GM23248 (cell line): ENCODE measurements around the gene MEP1A. TPM values are rescaled to one million over a fixed set of nuclear protein-coding genes. Genes with fewer than 3 reads are reported as not detected.
"Not testable (repeated sequence)": the region's sequence is repeated elsewhere in the genome, so short reads cannot be mapped to it uniquely, and the experiment has no call there.

Experiments
- DNase-seq: peaks from one replicate; pipeline ENCODE4 v3.0.0-alpha.2; 2015
- H2AFZ ChIP-seq: fragments of 200-600 bp; sonication (generic); 2 replicates; pipeline ENCODE4 v1.6.1; 2016; ENCODE audit warnings: antibody characterized with exemption
- H3F3A ChIP-seq: fragments of 200-600 bp; sonication (generic); 2 replicates; pipeline ENCODE4 v1.6.1; 2016; ENCODE audit warnings: mild to moderate bottlenecking, antibody characterized with exemption, mixed run types; ENCODE audit not compliant: insufficient read depth
- H3K27ac ChIP-seq: fragments of 200-600 bp; sonication (generic); 2 replicates; pipeline ENCODE4 v1.5.1; 2016; ENCODE audit warnings: mild to moderate bottlenecking
- H3K27me3 ChIP-seq: fragments of 200-600 bp; sonication (generic); replicated peaks from 2 replicates; pipeline ENCODE4 v1.6.1; 2016; ENCODE audit warnings: mild to moderate bottlenecking; ENCODE audit not compliant: insufficient read depth
- H3K36me3 ChIP-seq: fragments of 200-600 bp; sonication (generic); 2 replicates; pipeline ENCODE4 v1.6.1; 2016; ENCODE audit warnings: low read depth, mild to moderate bottlenecking
- H3K4me1 ChIP-seq: fragments of 200-600 bp; sonication (generic); 2 replicates; pipeline ENCODE4 v1.6.1; 2016; ENCODE audit warnings: mild to moderate bottlenecking; ENCODE audit not compliant: insufficient read depth
- H3K4me2 ChIP-seq: fragments of 200-600 bp; sonication (generic); one replicate; pipeline ENCODE4 v1.6.1; 2016; ENCODE audit warnings: mild to moderate bottlenecking; ENCODE audit not compliant: unreplicated experiment
- H3K4me3 ChIP-seq: fragments of 200-600 bp; sonication (generic); 2 replicates; pipeline ENCODE4 v1.5.1; 2016; ENCODE audit warnings: mild to moderate bottlenecking
- H3K79me2 ChIP-seq: fragments of 200-600 bp; sonication (generic); 2 replicates; pipeline ENCODE4 v1.6.1; 2016; ENCODE audit warnings: mild to moderate bottlenecking; ENCODE audit not compliant: insufficient read depth
- H3K9ac ChIP-seq: fragments of 200-600 bp; sonication (generic); 2 replicates; pipeline ENCODE4 v1.6.1; 2016; ENCODE audit warnings: mild to moderate bottlenecking
- H3K9me2 ChIP-seq: fragments of 200-600 bp; sonication (generic); 2 replicates; pipeline ENCODE4 v1.6.1; 2016; ENCODE audit warnings: mixed run types, mild to moderate bottlenecking, moderate library complexity; ENCODE audit not compliant: insufficient read depth
- H3K9me3 ChIP-seq: fragments of 200-600 bp; sonication (generic); one replicate; pipeline ENCODE4 v1.6.1; 2017; ENCODE audit warnings: low read depth
- H4K20me1 ChIP-seq: fragments of 200-600 bp; sonication (generic); 2 replicates; pipeline ENCODE4 v1.6.0; 2016; ENCODE audit not compliant: insufficient read depth
- EZH2 ChIP-seq: fragments of 200-600 bp; sonication (generic); IDR thresholded peaks from 2 replicates; pipeline ENCODE4 v1.6.1; 2018; ENCODE audit warnings: antibody characterized with exemption, mild to moderate bottlenecking; ENCODE audit not compliant: insufficient read depth, poor library complexity, severe bottlenecking
- EZH2phosphoT487 ChIP-seq: fragments of 200-600 bp; sonication (generic); IDR thresholded peaks from 2 replicates; pipeline ENCODE4 v1.6.1; 2018; ENCODE audit warnings: antibody characterized with exemption, moderate library complexity, mild to moderate bottlenecking, low read depth; ENCODE audit not compliant: insufficient read depth
- WGBS, 2 experiments: methylation state at CpG; one replicate each; pipeline ENCODE4 v1.1.6; 2015 to 2017; ENCODE audit warnings: low lambda C conversion rate in 2 of 2, low coverage in 1 of 2; ENCODE audit errors: missing lambda C conversion rate in 2 of 2; 5-methylcytosine and 5-hydroxymethylcytosine counted together
- in situ Hi-C: fragments of 300-500 bp; cut with MboI; formaldehyde crosslinking; loops from 2 replicates; pipeline ENCODE4 v1.15.0; 2020
- polyA plus RNA-seq: library from polyadenylated mRNA; unstranded; fragments of >200 nt; fragmentation: Nextera tagmentation; extraction: Ambion mirVana; gene quantifications from 2 replicates; pipeline ENCODE4 v1.2.1, GENCODE V29; 2016
- total RNA-seq: library from RNA; depleted of rRNA; stranded (reverse); fragments of >200 nt; shearing (Covaris generic); gene quantifications from 2 replicates; pipeline ENCODE4 v1.2.3, GENCODE V29; 2014

Gene MEP1A
- total and polyA plus RNA-seq, 2 experiments from 2014 or later, result not detected

- H3K27me3 ChIP-seq, result no peaks in the 10 kb centered on the region
- no peak overlapping the region for H3K27ac ChIP-seq
- H3K4me2 ChIP-seq, result no peak overlapping the region
- TF ChIP-seq EZH2phosphoT487, result no peak
- TF ChIP-seq EZH2, result no peak
- WGBS, 2 experiments, result 36 to 38% methylated on average over 2 of the region's 2 CpGs
- DNase-seq, result no peak
- in situ Hi-C loops, result no loop called here
- no peaks in the 10 kb centered on the region for H4K20me1 ChIP-seq
- no peak overlapping the region for H3K4me3 ChIP-seq
- H3K36me3 ChIP-seq, result no peaks in the 10 kb centered on the region
- H3K9me3 ChIP-seq, result no peaks in the 10 kb centered on the region
- no peaks in the 10 kb centered on the region for H3F3A ChIP-seq
- H3K79me2 ChIP-seq, result no peaks in the 10 kb centered on the region
- no peaks in the 10 kb centered on the region for H3K9me2 ChIP-seq
- H3K4me1 ChIP-seq, result no peaks in the 10 kb centered on the region
- H2AFZ ChIP-seq, result no peak overlapping the region
- no peak overlapping the region for H3K9ac ChIP-seq
Measured at GRCh38 chr6:46763466-46763865, 29.7 kb upstream of the MEP1A start.

GRCh38 chr6:46764280-46764679 is 28.9 kb upstream of the MEP1A start:
- H3K4me1 ChIP-seq, result not testable (repeated sequence)

GRCh38 chr6:46764961-46765360 is 28.2 kb upstream of the MEP1A start:
- Histone ChIP-seq H3K9ac (no peak overlapping the region), H3K27me3 (no peaks in the 10 kb centered on the region), H3K9me2 (no peaks in the 10 kb centered on the region), H3K36me3 (no peaks in the 10 kb centered on the region), H3K9me3 (no peaks in the 10 kb centered on the region), H3F3A (no peaks in the 10 kb centered on the region), H3K79me2 (no peaks in the 10 kb centered on the region), H3K4me3 (no peak overlapping the region), H3K4me1 (no peaks in the 10 kb centered on the region), H3K4me2 (no peak overlapping the region), H3K27ac (no peak overlapping the region), H2AFZ (no peak overlapping the region), H4K20me1 (no peaks in the 10 kb centered on the region)
- in situ Hi-C loops, result no loop called here
- 50 to 51% methylated on average over 5 of the region's 5 CpGs for WGBS, 2 experiments
- TF ChIP-seq EZH2 (no peak), EZH2phosphoT487 (no peak)
- DNase-seq, result no peak

More at GRCh38 chr6:46764280-46764679, 28.9 kb upstream of the MEP1A start:
- H3K9ac ChIP-seq, H3K9me2 ChIP-seq, H3K79me2 ChIP-seq, H3K4me2 ChIP-seq, H4K20me1 ChIP-seq, DNase-seq, H3K36me3 ChIP-seq, H3K9me3 ChIP-seq, H2AFZ ChIP-seq, H3F3A ChIP-seq, in situ Hi-C loops, H3K27ac ChIP-seq, H3K27me3 ChIP-seq, H3K4me3 ChIP-seq: not testable (repeated sequence)
- 66 to 68% methylated on average over 10 of the region's 10 CpGs for WGBS, 2 experiments

GRCh38 chr6:46772016-46772415 is 21.2 kb upstream of the MEP1A start:
- H3K27me3 ChIP-seq, result no peaks in the 10 kb centered on the region
- no peak for DNase-seq
- no peak overlapping the region for H2AFZ ChIP-seq

GRCh38 chr6:46772762-46773161 is 20.4 kb upstream of the MEP1A start:
- H3K79me2 ChIP-seq, result no peaks in the 10 kb centered on the region
- H3K4me3 ChIP-seq, result no peak overlapping the region
- no peak overlapping the region for H3K27ac ChIP-seq
- in situ Hi-C loops, result no loop called here
- no peaks in the 10 kb centered on the region for H3K4me1 ChIP-seq
- H3K9me3 ChIP-seq, result no peaks in the 10 kb centered on the region
- TF ChIP-seq EZH2 (no peak), EZH2phosphoT487 (no peak)
- H4K20me1 ChIP-seq, result no peaks in the 10 kb centered on the region
- no peaks in the 10 kb centered on the region for H3K36me3 ChIP-seq
- no peak overlapping the region for H2AFZ ChIP-seq
- no peak for DNase-seq
- H3K27me3 ChIP-seq, result no peaks in the 10 kb centered on the region
- no peak overlapping the region for H3K9ac ChIP-seq
- WGBS, 2 experiments, result 8 to 11% methylated on average over 2 of the region's 2 CpGs
- H3K4me2 ChIP-seq, result no peak overlapping the region
- no peaks in the 10 kb centered on the region for H3F3A ChIP-seq
- H3K9me2 ChIP-seq, result no peaks in the 10 kb centered on the region

More at GRCh38 chr6:46772016-46772415, 21.2 kb upstream of the MEP1A start:
- no peaks in the 10 kb centered on the region for H3K79me2 ChIP-seq
- no peak overlapping the region for H3K27ac ChIP-seq
- no peaks in the 10 kb centered on the region for H4K20me1 ChIP-seq
- no peaks in the 10 kb centered on the region for H3K36me3 ChIP-seq
- 47 to 55% methylated on average over 1 of the region's 1 CpG for WGBS, 2 experiments
- H3K4me2 ChIP-seq, result no peak overlapping the region
- TF ChIP-seq EZH2phosphoT487 (no peak), EZH2 (no peak)
- in situ Hi-C loops, result no loop called here
- H3K9ac ChIP-seq, result no peak overlapping the region
- H3K9me3 ChIP-seq, result no peaks in the 10 kb centered on the region
- no peaks in the 10 kb centered on the region for H3K4me1 ChIP-seq
- no peak overlapping the region for H3K4me3 ChIP-seq
- H3F3A ChIP-seq, result no peaks in the 10 kb centered on the region
- H3K9me2 ChIP-seq, result no peaks in the 10 kb centered on the region
